Adipocyte (in vitro differentiated cells): Measurements from ENCODE around the gene PACS2.
"Not testable (repeated sequence)": the region's sequence is repeated elsewhere in the genome, so short reads cannot be mapped to it uniquely, and the experiment has no call there.

Source experiments
- DNase-seq: peaks from one replicate; pipeline ENCODE4 v3.0.0-alpha.2; 2015; ENCODE audit warnings: low read depth
- H3K27me3 ChIP-seq: replicated peaks from 2 replicates; pipeline ENCODE4 v1.7.0; 2013; ENCODE audit warnings: mild to moderate bottlenecking, low read length, moderate library complexity; ENCODE audit not compliant: control insufficient read depth, insufficient read depth
- H3K36me3 ChIP-seq: 2 replicates; pipeline ENCODE4 v1.7.0; 2013; ENCODE audit warnings: low read length, mild to moderate bottlenecking, moderate library complexity; ENCODE audit not compliant: control insufficient read depth, insufficient read depth, severe bottlenecking
- H3K4me1 ChIP-seq: 2 replicates; pipeline ENCODE4 v1.7.0; 2013; ENCODE audit warnings: mild to moderate bottlenecking, low read length, moderate library complexity; ENCODE audit not compliant: control insufficient read depth, insufficient read depth
- H3K4me3 ChIP-seq: 2 replicates; pipeline ENCODE4 v1.7.0; 2013; ENCODE audit warnings: mild to moderate bottlenecking, low read length, moderate library complexity
- H3K9ac ChIP-seq: 2 replicates; pipeline ENCODE4 v1.7.0; 2013; ENCODE audit warnings: mild to moderate bottlenecking, low read length, moderate library complexity
- H3K9me3 ChIP-seq: 2 replicates; pipeline ENCODE4 v1.7.0; 2013; ENCODE audit warnings: mild to moderate bottlenecking, low read length, moderate library complexity; ENCODE audit not compliant: control insufficient read depth

Gene PACS2

DNA sequence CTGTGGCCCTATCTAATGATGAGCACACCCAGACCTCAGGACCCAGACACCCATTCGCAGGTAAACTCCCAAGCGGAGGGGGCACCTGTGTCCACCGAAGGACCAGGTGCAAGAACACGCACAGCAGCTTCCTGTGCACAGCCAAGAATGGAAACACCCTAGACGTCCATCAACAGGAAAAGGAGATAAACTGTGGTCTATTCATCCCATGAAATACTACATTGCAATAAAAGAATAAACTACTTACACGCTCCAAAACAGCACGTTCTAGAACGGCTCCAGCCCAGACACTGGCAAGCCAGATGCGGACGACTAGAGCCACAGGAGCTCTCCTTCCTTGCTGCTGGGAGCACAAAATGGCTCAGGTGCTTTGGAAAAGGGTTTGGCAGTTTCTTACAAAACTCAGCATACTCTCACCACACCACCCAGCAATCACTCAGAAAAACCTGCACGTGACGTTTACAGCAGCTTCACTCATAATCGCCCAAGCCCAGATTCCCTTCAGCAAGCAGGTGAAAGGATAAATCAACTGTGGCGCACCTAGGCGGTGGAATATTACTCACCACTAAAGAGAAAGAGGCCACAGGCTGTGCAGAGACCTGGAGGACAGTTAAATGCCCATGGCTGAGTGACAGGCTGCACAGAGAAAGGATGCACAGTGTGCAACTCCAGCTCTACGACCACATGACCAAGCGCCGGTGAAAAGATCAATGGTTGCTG is 34.7 kb upstream of the PACS2 start:
- peaks cover 25% of the 10 kb centered on the region for H3K4me1 ChIP-seq
- no peaks in the 10 kb centered on the region for H3K36me3 ChIP-seq
- no peak for DNase-seq

DNA sequence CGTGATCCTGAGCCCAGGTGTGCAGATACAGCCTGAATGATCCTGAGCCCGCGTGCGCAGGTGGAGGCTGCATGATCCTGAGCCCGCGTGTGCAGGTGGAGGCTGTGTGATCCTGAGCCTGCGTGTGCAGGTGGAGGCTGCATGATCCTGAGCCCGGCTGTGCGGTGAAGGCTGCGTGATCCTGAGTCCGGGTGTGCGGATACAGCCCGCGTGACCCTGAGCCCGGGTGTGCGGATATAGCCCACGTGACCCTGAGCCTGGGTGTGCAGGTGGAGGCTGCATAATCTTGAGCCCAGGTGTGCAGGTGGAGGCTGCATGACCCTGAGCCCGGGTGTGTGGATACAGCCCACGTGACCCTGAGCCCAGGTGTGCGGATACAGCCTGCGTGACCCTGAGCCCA is 34.0 kb upstream of the PACS2 start:
- peaks cover 23% of the 10 kb centered on the region for H3K4me1 ChIP-seq
- DNase-seq, result no peak
- no peaks in the 10 kb centered on the region for H3K27me3 ChIP-seq
- H3K9me3 ChIP-seq, result no peaks in the 10 kb centered on the region
- no peak overlapping the region for H3K4me3 ChIP-seq
- no peaks in the 10 kb centered on the region for H3K36me3 ChIP-seq
- no peak overlapping the region for H3K9ac ChIP-seq

More for the DNA sequence above, 34.7 kb upstream of the PACS2 start:
- H3K9ac ChIP-seq, result no peak overlapping the region
- no peak overlapping the region for H3K4me3 ChIP-seq
- no peaks in the 10 kb centered on the region for H3K27me3 ChIP-seq
- H3K9me3 ChIP-seq, result no peaks in the 10 kb centered on the region

DNA sequence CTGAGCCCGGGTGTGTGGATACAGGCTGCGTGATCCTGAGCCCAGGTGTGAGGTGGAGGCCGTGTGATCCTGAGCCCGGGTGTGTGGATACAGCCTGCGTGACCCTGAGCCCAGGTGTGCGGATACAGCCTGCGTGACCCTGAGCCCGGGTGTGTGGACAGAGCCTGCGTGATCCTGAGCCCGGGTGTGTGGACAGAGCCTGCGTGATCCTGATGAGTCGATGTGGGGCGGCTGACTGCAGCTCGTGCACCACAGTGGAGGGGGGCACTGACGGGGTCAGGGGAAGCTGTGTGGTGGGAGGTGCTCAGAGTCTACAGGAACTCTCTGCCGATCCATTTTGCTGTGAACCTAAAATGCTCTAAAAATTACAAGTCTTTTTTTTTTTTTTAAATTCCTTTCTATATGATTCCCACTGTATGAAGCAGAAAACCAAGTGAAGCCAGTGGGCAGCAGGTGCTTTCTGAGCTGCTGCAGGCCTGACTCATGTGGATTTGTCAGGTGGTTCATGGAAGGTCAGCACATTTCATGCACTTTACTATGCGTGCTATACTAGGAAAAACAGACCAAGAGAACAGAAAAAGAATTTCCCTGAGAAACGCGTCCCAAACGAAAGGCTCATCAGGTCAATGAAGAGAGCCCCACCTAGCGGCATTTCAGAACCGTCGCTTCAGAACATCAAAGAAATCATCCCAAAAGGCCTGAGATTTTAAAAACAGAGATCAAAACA is 33.0 kb upstream of the PACS2 start:
- Histone ChIP-seq H3K9ac (no peak overlapping the region), H3K27me3 (no peaks in the 10 kb centered on the region), H3K4me1 (peaks cover 22% of the 10 kb centered on the region), H3K36me3 (no peaks in the 10 kb centered on the region), H3K4me3 (no peak overlapping the region), H3K9me3 (no peaks in the 10 kb centered on the region)
- peak; percentile 73 for DNase-seq

- no peak for DNase-seq
- no peak overlapping the region for H3K4me3 ChIP-seq
- H3K9ac ChIP-seq, result no peak overlapping the region
- peaks cover 22% of the 10 kb centered on the region for H3K4me1 ChIP-seq
- no peaks in the 10 kb centered on the region for H3K9me3 ChIP-seq
- no peaks in the 10 kb centered on the region for H3K36me3 ChIP-seq
- H3K27me3 ChIP-seq, result no peaks in the 10 kb centered on the region
Observed at GRCh38 chr14:105282098-105282725, 32.3 kb upstream of the PACS2 start.

GRCh38 chr14:105283028-105283427 is 31.5 kb upstream of the PACS2 start:
- DNase-seq, result no peak
- no peaks in the 10 kb centered on the region for H3K36me3 ChIP-seq
- H3K9me3 ChIP-seq, result no peaks in the 10 kb centered on the region
- H3K27me3 ChIP-seq, result no peaks in the 10 kb centered on the region
- no peak overlapping the region for H3K4me3 ChIP-seq
- H3K9ac ChIP-seq, result no peak overlapping the region
- peaks cover 16% of the 10 kb centered on the region for H3K4me1 ChIP-seq

DNA sequence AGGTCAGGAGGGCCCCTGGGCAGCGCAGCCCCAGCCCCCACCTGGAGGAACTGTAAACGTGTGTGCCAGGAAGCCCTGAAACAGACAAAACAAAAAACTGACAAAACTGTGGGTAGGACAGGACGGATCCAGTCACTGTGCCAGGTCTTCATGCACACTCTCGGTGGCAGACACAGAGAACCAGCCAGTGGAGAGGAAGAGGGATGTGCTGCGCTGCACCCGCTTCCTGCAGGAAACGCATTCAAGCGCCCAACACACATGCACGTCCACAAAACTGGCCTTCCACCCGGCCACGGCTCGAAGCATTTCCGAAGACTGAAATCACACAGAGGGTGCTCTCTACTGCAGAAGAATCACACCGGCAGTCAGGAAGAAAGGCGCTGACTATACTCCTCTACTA is 30.6 kb upstream of the PACS2 start:
- no peak overlapping the region for H3K9ac ChIP-seq
- peaks cover 15% of the 10 kb centered on the region for H3K4me1 ChIP-seq
- DNase-seq, result no peak

DNA sequence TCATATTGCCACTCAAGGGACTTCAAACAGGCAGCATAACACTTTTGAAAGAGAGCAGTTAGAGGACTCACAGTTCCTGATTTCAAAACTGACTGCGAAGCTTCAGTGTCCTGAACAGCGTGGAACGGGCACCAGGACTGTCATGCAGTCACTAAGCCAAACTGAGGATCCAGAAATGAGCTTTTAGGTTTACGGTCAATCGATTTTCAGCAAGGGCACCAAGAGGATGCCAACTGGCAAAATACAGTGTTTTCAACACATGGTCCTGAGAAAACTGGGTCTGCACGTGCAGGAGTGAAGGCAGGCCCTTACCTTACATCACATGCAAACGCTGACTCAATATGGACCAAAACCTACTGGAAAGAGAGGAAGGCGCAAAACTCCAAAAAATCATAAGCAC is 29.4 kb upstream of the PACS2 start:
- Histone ChIP-seq H3K36me3 (no peaks in the 10 kb centered on the region), H3K27me3 (no peaks in the 10 kb centered on the region), H3K9me3 (no peaks in the 10 kb centered on the region), H3K4me1 (peaks cover 15% of the 10 kb centered on the region), H3K9ac (no peak overlapping the region), H3K4me3 (no peak overlapping the region)
- DNase-seq, result no peak

More for the DNA sequence above, 30.6 kb upstream of the PACS2 start:
- Histone ChIP-seq H3K36me3 (no peaks in the 10 kb centered on the region), H3K4me3 (no peak overlapping the region), H3K27me3 (no peaks in the 10 kb centered on the region), H3K9me3 (no peaks in the 10 kb centered on the region)

DNA sequence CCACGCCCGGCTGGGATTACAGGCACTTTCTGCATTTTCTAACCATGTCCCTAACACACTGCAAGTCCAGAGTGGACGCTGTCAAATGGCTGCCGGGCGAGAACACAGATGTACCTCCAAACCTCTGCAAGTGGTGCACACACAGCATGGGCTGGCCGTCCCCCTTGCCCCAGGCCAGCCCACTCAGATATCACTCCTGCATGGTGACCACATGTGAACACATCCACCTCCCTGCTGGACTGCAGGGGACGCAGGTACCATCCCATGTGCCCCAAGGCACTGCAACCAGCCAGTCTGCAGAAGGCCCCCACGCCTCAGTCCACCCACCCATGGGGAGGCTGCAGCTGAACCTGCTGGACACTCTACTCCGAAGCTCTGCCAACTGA is 27.8 kb upstream of the PACS2 start:
- no peak overlapping the region for H3K9ac ChIP-seq
- H3K9me3 ChIP-seq, result no peaks in the 10 kb centered on the region
- H3K27me3 ChIP-seq, result no peaks in the 10 kb centered on the region
- no peaks in the 10 kb centered on the region for H3K36me3 ChIP-seq
- DNase-seq, result no peak
- H3K4me3 ChIP-seq, result no peak overlapping the region
- H3K4me1 ChIP-seq, result peaks cover 9% of the 10 kb centered on the region

GRCh38 chr14:105287249-105288102 is 27.1 kb upstream of the PACS2 start:
- no peak overlapping the region for H3K9ac ChIP-seq
- H3K9me3 ChIP-seq, result no peaks in the 10 kb centered on the region
- H3K36me3 ChIP-seq, result no peaks in the 10 kb centered on the region
- H3K4me3 ChIP-seq, result no peak overlapping the region
- no peak for DNase-seq
- H3K4me1 ChIP-seq, result peaks cover 11% of the 10 kb centered on the region
- no peaks in the 10 kb centered on the region for H3K27me3 ChIP-seq

GRCh38 chr14:105288936-105289335 is 25.6 kb upstream of the PACS2 start:
- H3K27me3 ChIP-seq, H3K36me3 ChIP-seq, DNase-seq, H3K9ac ChIP-seq, H3K4me3 ChIP-seq, H3K9me3 ChIP-seq: not testable (repeated sequence)
- peaks cover 17% of the 10 kb centered on the region for H3K4me1 ChIP-seq
